Large intestine (tissue), 3 donors: ENCODE measurements around the gene ZBTB7B. TPM values are rescaled to one million over a fixed set of nuclear protein-coding genes. Genes with fewer than 3 reads are reported as not detected.

Experiments used
- DNase-seq, 2 donors: peaks; one replicate each; pipeline versions ENCODE4 v3.0.0 to v3.0.0-alpha.2; 2013
- H3K27ac ChIP-seq: one replicate; pipeline ENCODE4 v1.5.1; 2013; ENCODE audit warnings: low read length
- H3K27me3 ChIP-seq: 2 replicates; pipeline ENCODE4 v1.6.1; 2013; ENCODE audit warnings: low read length; ENCODE audit not compliant: control insufficient read depth, insufficient read depth
- H3K36me3 ChIP-seq: 2 replicates; pipeline ENCODE4 v1.6.1; 2013; ENCODE audit warnings: low read length; ENCODE audit not compliant: control insufficient read depth, insufficient read depth
- H3K4me1 ChIP-seq: one replicate; pipeline ENCODE4 v1.6.1; 2013; ENCODE audit warnings: low read length; ENCODE audit not compliant: control insufficient read depth, insufficient read depth
- H3K4me3 ChIP-seq: one replicate; pipeline ENCODE4 v1.5.1; 2013; ENCODE audit warnings: low read length
- H3K9me3 ChIP-seq: one replicate; pipeline ENCODE4 v1.6.1; 2013; ENCODE audit warnings: mild to moderate bottlenecking, low read depth, low read length, moderate library complexity; ENCODE audit not compliant: control insufficient read depth
- WGBS: methylation state at CpG from one replicate; pipeline ENCODE4 v1.1.5; 2013; ENCODE audit warnings: low lambda C conversion rate; ENCODE audit not compliant: insufficient coverage; 5-methylcytosine and 5-hydroxymethylcytosine counted together
- polyA plus RNA-seq: library from polyadenylated mRNA; unstranded; fragments of 120-200 nt; gene quantifications from one replicate; pipeline ENCODE4 v1.2.1, GENCODE V29; 2013

The ZBTB7B gene
- polyA plus RNA-seq, 1 donor: 45.1 TPM

DNA sequence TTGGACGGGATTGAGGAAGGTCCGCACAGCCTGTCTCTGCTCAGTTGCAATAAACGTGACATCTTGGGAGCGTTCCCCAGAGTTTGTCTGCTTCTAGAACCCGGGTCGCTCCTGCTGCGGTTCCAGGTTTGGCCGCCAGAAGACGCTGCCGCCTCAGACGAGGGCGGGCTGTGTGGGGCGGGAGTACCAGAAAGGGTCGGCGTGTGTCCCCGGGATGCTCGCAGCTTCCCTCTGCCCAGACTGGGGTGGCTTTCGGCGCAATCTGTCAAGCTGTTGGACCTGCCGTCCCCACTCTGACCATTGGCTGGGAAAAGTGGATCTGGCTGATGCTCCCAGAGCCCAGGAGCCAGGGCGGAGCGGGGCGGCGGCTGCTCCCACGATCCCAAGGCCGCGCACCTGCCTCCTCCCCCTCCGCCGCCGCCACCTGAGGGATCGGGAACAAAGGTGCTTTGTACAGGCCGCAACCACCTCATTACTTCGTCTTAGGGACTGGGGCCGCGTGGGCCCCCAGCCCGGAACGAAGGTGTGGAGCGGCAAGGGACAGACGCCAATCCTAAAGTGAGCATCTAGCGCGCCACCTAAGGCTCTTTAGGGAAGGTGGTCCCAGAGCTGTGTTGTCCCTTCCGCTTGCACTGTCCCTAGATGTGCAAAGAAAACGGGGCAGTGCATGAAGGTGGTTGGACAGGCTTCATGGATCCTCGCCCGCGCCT, 60.3 kb downstream of the ZBTB7B start:
- Histone ChIP-seq H3K27me3 (peaks cover 3% of the 10 kb centered on the region), H3K27ac (peak overlapping the region; percentile 95), H3K36me3 (peaks cover 18% of the 10 kb centered on the region), H3K9me3 (no peaks in the 10 kb centered on the region), H3K4me3 (peak overlapping the region; percentile 76), H3K4me1 (peaks cover 41% of the 10 kb centered on the region)
- DNase-seq: peak in 1 of 2 donors; percentile 82
- WGBS: no CpG with 5 or more reads among the region's 46 CpGs

DNA sequence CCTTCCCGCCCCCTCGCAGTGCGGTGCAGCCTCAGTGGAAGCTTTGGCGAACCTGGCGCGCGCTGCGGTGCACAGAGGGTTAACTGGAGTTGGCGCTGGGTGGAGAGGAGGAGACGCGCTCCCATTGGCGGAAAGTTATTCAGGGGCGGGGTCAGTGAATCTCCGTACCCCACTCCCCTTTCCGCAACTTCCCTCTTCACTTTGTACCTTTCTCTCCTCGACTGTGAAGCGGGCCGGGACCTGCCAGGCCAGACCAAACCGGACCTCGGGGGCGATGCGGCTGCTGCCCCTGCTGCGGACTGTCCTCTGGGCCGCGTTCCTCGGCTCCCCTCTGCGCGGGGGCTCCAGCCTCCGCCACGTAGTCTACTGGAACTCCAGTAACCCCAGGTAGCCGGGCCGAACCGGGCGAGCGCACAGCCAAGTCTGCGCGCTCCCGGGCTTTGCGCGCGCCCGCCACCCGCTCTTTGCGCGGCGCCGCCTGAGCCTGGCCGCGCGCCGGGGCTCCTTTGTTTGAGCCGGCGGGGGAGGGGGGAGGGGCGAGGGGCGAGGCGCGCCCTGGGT, 61.0 kb downstream of the ZBTB7B start, which contains the start of gene EFNA4:
TSS of gene EFNA4 (plus strand) at position 191 of the 561 bp plus-strand sequence. CDS start at position 275, 84 bp downstream.
- H3K4me1 ChIP-seq: peaks cover 44% of the 10 kb centered on the region
- no peaks in the 10 kb centered on the region for H3K9me3 ChIP-seq
- peaks cover 17% of the 10 kb centered on the region for H3K36me3 ChIP-seq
- peak within 1 kb of the TSS; percentile 95 for H3K27ac ChIP-seq
- DNase-seq: peak; percentile 88 to 95
- H3K27me3 ChIP-seq: peaks cover 3% of the 10 kb centered on the region
- peak within 1 kb of the TSS; percentile 76 for H3K4me3 ChIP-seq
- no CpG with 5 or more reads among the region's 57 CpGs for WGBS

DNA sequence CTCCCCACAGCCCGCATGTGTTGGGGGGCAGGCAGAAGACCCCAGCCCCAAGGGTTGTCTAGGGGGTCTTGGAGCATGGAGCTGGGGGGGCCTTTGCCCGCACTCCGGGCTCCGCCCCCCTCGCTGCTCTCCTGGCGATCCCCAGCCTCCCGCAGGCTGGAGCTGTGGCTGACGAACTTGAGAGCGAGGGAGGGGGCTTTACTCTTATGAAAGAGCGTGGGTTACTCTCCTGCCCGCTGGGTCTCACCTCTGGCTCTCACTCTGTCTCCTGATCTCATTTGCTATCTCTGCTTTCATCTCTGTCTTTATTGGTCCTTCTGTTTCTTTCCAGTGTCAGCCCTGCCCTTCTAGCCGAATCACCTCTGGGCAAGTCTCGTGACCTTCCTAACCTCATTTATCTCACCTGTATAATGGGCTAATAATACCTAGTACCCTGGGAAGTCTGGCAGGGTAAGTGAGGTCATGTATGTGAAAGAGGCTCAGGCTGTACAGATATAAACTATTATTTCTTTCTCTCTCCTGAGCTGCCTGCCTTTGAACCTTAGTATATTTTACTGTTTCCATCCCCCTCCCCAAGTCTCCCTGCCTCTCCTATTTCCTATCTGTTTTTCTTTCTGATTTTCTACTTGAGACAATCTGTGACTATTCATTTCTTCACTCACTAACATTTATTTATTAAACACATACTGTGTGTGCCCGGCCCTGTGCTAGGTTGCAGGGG, 61.7 kb downstream of the ZBTB7B start:
- DNase-seq: peak in 1 of 2 donors; percentile 60
- Histone ChIP-seq H3K36me3 (peaks cover 24% of the 10 kb centered on the region), H3K27me3 (peaks cover 3% of the 10 kb centered on the region), H3K4me3 (peak overlapping the region; percentile 76), H3K9me3 (no peaks in the 10 kb centered on the region), H3K4me1 (peaks cover 50% of the 10 kb centered on the region), H3K27ac (peak overlapping the region; percentile 95)
- WGBS: no CpG with 5 or more reads among the region's 14 CpGs

DNA sequence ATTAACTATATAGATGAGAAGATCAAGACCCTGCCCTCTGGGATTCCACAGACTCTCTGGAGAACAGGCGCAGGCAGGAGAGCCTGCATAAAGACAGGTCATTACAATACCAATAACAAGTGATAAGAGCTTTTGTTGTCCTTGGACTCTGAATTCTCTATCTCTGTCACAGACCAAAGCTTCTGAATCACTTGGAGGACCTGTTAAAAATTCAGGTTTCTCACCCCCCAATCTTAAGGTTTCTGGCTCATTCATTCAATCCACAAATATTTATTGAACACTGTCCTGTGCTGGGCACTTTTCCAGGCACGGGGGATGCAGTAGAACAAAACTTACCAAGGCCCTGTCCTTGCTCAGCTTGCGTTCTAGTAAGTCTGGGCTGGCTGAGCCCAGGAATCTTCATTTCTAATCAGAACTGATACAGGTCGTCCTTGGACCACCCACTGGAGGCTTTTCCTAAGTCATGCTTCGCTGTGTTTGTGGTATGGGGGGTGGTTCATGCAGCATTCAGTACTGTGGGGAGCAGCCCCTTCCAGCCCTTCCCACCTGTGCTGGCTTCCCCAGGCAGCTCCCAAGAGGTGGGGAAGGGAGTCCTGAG, 62.3 kb downstream of the ZBTB7B start:
- peak in 1 of 2 donors; percentile 65 for DNase-seq
- Histone ChIP-seq H3K4me1 (peaks cover 57% of the 10 kb centered on the region), H3K4me3 (peak overlapping the region; percentile 76), H3K27ac (peak overlapping the region; percentile 95), H3K9me3 (no peaks in the 10 kb centered on the region), H3K27me3 (peaks cover 3% of the 10 kb centered on the region), H3K36me3 (peaks cover 28% of the 10 kb centered on the region)
- WGBS: 20% methylated on average over 1 of the region's 5 CpGs

DNA sequence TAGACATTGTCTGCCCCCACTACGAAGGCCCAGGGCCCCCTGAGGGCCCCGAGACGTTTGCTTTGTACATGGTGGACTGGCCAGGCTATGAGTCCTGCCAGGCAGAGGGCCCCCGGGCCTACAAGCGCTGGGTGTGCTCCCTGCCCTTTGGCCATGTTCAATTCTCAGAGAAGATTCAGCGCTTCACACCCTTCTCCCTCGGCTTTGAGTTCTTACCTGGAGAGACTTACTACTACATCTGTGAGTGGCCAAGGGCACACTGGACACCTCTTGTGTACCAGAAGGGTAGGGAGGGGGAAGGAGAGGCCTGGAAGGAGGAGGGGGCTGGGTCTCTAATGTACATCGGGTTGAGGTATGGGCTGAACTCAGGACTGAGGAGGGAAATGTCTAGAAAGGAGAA, 64.2 kb downstream of the ZBTB7B start:
- Histone ChIP-seq H3K4me3 (no peak overlapping the region), H3K4me1 (peaks cover 66% of the 10 kb centered on the region), H3K9me3 (no peaks in the 10 kb centered on the region), H3K36me3 (peaks cover 28% of the 10 kb centered on the region), H3K27ac (peak overlapping the region; percentile 63), H3K27me3 (peaks cover 3% of the 10 kb centered on the region)
- DNase-seq: peak in 1 of 2 donors; percentile 59
- no CpG with 5 or more reads among the region's 8 CpGs for WGBS

Other genes with a start within 250 kb of the ZBTB7B start
- gene KCNN3, start 132.5 kb upstream of the ZBTB7B start, polyA plus RNA-seq: 4.7 TPM
- gene PMVK, start 66.1 kb upstream of the ZBTB7B start, polyA plus RNA-seq: 40.4 TPM
- 78.8 TPM for gene PBXIP1, start 46.7 kb upstream of the ZBTB7B start, polyA plus RNA-seq
- 32.0 TPM for gene PYGO2, start 41.0 kb upstream of the ZBTB7B start, polyA plus RNA-seq
- gene SHC1, start 32.1 kb upstream of the ZBTB7B start, polyA plus RNA-seq: 76.4 TPM
- gene CKS1B, start 28.1 kb upstream of the ZBTB7B start, polyA plus RNA-seq: 65.6 TPM
- 28.0 TPM for gene FLAD1, start 19.5 kb upstream of the ZBTB7B start, polyA plus RNA-seq
- 0.33 TPM for gene LENEP, start 9.2 kb upstream of the ZBTB7B start, polyA plus RNA-seq
- 4.1 TPM for gene DCST2, start 31.0 kb downstream of the ZBTB7B start, polyA plus RNA-seq
- 0.88 TPM for gene DCST1, start 31.0 kb downstream of the ZBTB7B start, polyA plus RNA-seq
- gene ADAM15, start 48.5 kb downstream of the ZBTB7B start, polyA plus RNA-seq: 38.6 TPM
- gene EFNA4, start 60.9 kb downstream of the ZBTB7B start, polyA plus RNA-seq: 36.0 TPM
- gene EFNA3, start 76.0 kb downstream of the ZBTB7B start, polyA plus RNA-seq: 9.6 TPM
- 96.1 TPM for gene EFNA1, start 125.1 kb downstream of the ZBTB7B start, polyA plus RNA-seq
- 57.4 TPM for gene SLC50A1, start 133.1 kb downstream of the ZBTB7B start, polyA plus RNA-seq
- gene DPM3, start 137.7 kb downstream of the ZBTB7B start, polyA plus RNA-seq: 59.1 TPM
- gene KRTCAP2, start 170.5 kb downstream of the ZBTB7B start, polyA plus RNA-seq: 142 TPM
- 2.9 TPM for gene TRIM46, start 171.0 kb downstream of the ZBTB7B start, polyA plus RNA-seq
- 40.9 TPM for gene THBS3, start 205.1 kb downstream of the ZBTB7B start, polyA plus RNA-seq
- gene MTX1, start 205.9 kb downstream of the ZBTB7B start, polyA plus RNA-seq: 38.6 TPM